HG03159 (cell line): ENCODE measurements around the gene EHBP1.
"Not testable (repeated sequence)": the region's sequence is repeated elsewhere in the genome, so short reads cannot be mapped to it uniquely, and the experiment has no call there.

Source experiments
- ATAC-seq: cut with Tn5 transposase; IDR thresholded peaks from one replicate; pipeline ENCODE4 v1.9.1; 2021; ENCODE audit warnings: mild to moderate bottlenecking, moderate library complexity; ENCODE audit not compliant: unreplicated experiment

Gene EHBP1

DNA sequence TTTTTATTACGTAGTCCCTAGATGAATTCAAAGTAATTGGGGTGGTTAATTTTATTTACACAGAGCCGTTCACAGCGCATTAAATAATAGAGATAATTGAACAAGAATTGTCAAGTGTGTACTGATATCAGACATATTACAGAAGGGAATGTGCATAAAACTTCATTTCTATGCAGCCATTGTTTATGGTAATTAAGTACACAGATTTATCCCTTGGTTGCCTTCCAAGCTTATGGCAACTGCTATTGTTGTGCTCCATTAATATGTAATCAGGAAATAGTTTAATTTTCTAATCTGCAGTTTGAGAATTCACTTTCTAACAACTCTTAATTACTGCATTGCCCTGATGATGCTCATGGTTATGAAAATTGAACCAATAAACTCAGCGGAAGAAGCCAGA lies 297.8 kb downstream of the EHBP1 start:
- no peak for ATAC-seq

DNA sequence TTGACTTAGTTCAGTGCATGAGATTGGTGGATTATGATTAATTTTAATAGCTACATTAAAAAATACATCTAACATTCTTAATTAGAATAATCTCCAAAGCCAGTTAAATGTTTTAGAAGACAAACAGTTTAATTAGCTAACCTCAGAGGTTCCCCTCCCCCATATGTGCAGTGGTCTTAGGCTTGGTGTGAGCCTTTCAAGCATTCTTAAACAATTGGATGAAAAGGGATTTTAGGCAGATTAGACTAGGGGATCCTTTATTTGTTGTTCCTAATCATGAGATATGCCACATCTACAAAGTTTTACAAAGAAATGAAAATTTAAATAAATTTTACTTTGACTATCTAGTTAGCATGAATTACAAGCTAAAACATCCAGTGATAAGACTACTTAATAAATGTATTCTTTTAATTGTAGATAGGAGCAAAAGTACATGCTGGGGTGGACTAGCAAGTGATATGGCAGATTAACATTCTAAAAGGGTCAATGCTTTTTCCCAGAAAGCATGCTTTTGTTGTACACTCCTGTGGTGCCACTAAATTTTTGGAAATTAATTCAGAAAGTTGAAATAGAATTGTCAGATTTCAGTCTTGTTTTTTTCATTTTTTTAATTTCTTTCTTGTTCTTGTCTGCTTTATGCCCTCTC lies 302.4 kb downstream of the EHBP1 start:
- ATAC-seq: no peak

DNA sequence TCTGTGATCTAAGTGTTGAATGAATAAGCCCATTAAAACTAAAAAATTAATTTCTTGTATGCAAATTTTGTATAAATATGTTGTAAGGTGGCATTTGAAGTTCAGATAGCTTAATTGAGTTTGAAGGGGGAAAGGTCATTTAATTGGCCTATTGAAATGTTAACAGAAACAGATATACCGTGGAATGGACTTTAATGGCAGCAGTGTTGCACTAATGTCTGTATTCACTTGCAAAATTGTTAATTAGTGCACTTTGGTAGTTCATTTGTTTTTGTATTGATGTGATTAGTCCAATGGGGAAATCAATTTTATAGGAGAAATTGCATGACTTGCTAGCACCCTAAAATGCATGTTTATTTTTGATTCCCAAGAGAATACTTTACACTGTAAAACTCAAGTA lies 303.3 kb downstream of the EHBP1 start:
- ATAC-seq: no peak

DNA sequence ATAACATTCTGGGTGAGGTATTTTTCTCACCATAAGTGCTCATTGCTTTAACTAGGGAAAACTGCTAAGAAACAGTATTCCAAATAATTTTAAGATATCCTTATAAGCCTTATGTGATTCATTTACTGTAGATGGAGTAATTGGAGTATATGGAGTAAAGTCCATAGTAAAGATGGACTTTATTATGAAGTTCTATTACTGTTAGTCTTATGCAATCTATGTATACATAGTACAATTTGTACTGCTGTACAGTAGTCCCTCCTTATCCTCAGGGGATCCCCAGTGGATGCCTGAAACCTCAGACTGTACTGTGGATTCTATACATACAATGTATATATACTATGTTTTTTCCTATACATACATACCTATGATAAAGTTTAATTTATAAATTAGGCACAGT lies 304.0 kb downstream of the EHBP1 start:
- no peak for ATAC-seq

DNA sequence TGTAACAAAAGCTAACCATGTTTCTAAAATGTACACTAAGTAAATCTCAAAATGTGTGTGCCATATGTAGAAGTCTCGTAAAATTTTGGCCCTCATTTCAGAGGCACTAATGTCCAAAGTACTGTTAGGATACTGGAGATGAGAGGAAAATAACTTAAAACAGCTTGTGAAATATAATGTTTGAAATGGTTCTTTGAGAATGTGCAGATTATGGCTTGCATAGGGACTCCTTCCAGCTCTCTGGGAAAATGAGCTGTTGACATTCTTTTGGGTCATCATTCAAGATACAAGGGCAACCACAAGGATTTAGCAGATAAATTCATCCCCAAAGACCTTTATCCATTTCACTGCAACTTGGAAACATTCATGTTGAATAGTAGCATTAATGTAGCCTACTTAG lies 307.0 kb downstream of the EHBP1 start:
- no peak for ATAC-seq

DNA sequence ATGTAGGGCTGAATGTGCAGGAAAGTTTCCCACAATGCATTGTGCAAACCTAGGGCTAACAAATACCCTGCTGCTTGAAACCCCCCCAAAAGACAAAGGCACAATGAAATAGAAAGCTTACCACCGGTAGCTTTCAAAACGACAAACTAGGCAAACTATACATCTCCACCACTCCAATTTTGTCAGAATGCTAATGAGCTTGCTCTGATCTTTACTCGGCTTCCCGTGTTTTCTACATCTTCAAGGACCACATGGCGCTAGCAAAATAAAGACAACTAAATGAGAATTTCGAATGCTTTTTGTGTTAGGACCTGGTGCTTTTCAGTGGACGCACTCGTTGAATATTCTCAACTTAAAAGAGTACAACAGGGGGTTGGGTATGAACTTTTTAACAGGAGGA lies 307.9 kb downstream of the EHBP1 start:
- no peak for ATAC-seq

DNA sequence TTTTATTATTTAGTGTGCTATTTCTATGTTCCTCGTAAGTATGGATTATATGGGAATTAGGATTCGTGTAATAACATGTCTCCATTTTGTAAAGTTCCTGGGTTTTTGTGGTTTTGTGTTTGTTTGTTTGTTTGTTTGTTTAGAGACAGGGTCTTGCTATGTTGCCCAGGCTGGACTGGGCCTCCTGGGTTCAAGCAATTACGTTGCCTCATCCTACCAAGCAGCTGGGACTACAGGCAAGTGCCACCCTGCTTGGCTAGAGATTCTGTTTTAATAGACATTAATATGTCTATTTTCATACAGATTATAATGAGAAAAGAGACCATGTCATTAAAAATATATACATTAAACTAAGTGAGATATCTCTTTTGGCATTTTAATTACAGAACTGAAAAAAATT lies 309.9 kb downstream of the EHBP1 start:
- no peak for ATAC-seq

DNA sequence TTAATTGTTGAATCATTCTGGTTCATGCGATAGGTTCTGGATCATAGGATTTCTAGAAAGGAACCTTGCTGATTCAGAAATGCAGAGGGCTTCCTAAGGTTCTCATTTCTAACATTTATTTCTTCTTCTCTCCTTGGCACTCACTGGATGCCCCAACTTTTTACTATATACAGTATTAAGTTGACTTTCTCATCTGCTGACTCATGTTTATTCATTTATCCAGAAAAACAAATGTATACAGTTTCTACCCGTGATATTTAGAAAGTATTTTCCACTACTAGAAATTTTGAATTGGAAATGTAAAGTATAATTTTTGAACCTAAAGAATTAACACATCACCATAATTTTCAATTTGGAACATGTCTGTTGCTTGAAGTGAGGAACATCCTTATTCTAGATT lies 312.9 kb downstream of the EHBP1 start:
- no peak for ATAC-seq

DNA sequence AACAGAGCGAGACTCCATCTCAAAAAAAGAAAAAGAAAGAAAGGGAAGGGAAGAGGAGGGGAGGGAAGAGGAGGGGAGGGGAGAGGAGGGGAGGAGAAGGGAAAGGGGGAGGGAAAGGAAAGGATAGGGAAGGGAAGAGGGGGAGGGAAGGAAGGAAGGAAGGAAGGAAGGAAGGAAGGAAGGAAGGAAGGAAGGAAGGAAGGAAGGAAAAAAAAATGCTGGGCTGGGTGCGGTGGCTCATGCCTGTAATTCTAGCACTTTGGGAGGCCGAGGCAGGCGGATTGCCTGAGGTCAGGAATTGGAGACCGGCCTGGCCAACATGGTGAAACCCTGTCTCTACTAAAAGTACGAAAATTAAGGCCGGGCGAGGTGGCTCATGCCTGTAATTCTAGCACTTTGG lies 314.2 kb downstream of the EHBP1 start:
- not testable (repeated sequence) for ATAC-seq

DNA sequence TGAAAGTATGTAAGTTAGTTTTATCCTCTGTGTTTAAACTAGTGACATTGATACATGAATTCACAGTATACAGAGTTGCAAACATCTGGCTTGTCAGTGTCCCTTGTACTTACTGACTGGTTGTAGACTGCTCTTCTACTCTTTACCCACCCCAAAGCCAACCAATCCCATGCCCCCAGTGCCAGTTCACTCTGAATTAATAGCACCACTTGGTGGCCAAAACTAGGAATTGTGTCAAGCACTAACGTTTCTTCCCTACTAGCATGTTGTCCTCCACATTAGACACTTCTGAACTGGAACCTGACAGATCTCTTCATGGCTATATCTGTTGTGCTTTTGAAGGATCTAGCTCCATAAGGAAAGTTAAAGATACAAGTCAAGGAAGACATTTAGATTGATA lies 317.9 kb downstream of the EHBP1 start:
- ATAC-seq: peak; percentile 54

DNA sequence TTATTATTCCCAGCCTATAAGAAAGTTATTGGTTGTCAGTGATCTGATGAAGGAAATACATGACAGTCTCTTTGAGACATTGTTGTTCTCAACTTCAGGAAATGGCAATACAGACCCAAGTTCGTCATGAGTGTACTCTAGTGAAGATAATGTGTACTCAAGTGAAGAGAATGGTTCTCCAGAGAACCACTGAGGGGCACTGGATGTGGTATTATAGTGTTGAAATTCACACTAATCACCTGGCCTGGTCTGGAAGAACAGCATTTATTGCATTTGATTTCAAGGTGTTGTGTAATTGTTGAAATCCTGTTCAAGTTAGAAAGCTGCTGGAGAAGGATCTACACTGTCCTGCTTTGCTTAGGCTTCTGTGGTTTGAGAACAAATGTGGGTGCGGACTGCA lies 321.7 kb downstream of the EHBP1 start:
- no peak for ATAC-seq

DNA sequence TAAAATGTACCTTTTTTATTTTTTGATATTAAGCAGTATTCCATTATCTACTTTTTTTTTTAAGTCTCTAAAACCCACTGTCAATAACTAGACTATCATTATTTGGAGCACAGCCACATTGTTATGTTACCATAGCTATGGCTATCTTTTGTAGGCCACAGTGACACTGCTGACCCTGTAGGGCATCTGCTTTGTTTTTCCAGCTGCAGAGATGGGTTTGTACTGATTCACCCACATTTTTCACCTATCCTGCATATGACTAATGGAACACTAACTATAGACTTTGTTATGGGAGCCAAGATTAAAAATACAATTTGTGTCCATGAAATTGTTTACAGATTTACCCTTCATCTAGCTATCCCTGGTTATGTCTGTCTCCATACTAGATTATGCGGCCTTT lies 323.5 kb downstream of the EHBP1 start:
- ATAC-seq: no peak

DNA sequence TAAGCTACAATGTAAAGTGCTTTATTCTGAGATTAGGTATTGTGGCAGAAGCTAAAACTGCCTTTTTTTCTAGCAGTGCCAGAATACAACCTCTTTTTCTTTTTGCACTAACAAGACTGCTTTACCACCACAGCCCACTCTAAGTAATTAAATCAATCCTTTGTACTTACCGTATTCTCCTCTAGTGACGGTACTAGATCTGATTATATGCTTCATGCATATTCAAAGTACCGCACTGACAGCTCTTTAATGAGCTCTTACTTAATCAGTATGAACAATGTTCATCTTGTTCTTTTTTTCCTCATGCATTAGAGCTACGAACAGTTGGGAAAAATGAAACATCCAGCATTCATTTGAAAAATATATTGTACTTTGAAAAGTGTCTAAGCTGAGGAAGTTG lies 329.0 kb downstream of the EHBP1 start:
- ATAC-seq: no peak

DNA sequence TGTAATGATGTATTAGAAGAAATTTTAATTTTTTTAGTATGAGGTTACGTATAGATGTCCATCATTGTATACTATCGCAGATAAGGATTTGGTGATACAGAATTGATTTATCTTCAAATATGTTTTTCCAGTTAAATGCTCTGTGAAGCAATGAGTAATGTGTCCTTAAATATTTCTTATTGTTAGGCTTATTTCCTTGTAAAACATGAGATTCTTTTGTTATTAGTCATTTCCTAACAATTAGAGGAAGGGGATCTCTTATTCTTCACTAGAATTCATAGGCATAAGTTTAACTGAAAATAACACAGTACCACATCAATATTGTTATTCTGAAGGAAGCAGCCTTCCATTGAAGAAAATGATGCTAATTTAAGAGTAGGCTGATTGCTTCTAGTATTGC lies 329.7 kb downstream of the EHBP1 start:
- ATAC-seq: no peak

DNA sequence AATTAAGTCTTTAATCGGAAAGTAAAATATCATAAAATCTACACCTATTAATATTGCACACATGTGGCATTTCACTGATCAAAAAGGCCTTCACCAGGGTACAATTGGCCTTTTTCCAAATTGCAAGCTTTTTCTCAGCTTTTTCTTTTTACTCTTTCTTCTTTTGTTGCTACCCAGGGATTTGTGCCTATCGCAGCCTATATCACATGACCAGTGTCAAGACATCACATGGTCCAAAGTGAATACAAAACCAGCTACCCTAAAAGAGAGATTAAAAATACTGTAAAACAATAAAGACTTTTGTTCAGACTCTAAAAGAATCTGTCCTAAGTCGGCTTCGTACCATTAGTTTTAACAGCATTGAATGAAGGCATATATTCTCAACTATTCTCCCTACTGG lies 330.1 kb downstream of the EHBP1 start:
- no peak for ATAC-seq

DNA sequence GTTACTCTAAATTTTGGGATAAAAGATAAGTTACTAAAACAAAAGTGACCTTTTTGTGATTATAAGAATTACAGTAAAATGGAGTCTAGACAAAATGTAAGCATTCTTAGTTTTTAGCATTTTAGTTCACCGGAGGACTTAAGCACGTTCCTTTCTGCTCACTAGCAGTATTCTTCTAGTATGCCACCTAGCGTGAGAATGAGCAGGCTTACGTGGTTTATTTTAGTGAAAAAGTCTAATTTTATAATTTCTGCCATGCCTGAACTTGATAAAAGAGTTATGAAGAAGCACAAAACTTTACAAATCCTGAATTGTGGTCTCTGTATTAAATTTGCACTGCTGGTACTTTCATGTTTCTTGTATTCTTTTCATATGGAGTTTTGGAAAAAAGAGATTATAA lies 332.5 kb downstream of the EHBP1 start:
- no peak for ATAC-seq

DNA sequence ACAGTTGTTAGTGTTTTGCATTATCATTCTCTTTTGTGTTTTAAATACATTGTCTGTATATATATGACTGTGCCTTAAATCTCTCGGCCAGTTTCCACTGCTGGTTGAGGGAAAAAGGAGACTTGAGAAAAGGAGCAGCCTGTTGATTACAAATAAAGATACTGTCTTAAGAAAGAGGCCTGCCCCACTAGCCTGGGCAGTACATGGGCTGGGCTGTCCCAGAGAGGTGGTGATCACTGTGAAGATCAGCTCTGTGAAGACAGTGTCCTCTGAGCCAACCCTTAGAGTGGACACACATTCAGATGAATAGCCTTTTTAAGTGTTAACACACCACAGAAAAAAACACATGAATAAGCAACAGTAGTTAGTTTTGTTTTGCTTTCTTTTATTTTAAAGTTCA lies 335.1 kb downstream of the EHBP1 start:
- ATAC-seq: no peak

DNA sequence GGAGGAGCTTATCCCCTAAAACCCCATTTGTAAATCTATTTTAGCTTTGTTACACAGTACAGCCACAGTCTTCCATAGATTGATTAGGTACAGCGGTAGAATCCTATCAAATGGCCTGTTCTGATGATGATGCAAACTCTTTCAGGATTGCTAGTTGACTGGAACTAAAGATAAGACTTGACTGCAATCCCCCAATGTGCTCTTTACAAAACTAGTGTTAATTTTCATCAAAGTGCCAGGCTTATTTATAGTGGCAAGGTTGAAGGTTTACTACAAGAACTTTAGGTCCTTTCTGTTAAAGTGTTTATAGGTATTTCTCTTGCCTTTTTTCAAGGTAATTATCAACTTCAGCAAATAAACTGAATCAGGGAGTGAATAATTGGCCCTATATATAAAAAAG lies 336.1 kb downstream of the EHBP1 start:
- ATAC-seq: no peak

DNA sequence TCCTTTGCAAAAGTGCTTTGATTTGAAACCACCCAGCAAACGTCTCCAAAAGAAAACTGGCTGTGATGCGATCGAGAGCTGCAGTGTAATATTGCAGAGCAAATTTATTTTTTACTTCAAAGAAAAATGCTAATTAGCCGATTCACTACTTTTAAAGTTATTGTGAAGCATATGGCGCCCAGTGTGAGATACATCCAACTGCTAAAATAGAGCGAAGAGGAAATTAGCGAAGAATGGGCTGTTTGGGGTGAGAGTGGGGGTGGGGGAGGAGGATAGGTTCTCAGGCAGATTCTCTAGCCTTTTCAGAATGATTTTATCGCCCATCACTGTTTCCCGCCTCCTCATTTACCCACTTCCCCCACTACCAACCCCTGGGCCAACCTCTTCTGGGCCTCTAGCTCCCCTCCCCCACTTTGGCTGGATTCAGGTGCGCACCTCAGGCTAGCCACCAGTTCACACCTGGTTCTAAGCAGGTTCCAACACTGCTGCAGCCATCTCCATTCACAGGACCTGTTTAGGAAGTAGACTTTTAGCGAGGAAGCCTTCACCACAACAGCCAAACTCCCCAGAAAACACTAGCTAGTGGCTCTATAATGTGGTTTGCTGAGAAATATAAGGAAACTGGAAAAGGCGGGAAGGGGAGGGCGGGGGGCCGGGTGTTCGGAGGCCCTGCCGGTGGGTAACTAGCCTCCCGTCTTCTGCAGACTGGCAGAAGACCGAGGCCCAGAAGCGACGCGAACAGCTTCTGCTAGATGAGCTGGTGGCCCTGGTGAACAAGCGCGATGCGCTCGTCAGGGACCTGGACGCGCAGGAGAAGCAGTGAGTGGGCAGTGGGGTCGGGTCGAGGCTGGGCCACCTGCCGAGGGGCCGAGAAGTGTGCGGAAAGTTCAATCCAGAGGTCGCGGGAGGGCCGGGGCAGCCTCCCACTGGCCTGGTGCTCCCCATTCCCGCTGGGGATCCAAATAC lies 339.1 kb downstream of the EHBP1 start:
- no peak for ATAC-seq

DNA sequence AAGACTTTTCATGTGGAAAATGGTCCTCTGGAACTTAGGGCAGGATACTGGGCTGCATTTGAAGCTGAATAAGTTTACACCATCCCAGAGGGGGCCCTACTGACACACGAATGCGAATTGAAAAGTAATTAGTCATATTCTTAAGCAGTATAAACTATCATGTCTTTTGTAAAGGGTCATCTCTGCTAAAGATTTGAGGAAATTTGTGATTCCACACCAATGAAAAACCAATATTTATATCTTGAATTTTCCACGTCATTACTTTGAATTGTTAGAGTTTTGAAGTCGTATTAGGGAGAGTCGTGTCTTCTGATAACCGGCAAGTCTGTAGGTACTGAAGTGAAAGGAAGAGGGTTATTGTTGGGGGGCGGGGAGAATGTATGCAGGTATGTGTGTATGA lies 341.0 kb downstream of the EHBP1 start:
- no peak for ATAC-seq

DNA sequence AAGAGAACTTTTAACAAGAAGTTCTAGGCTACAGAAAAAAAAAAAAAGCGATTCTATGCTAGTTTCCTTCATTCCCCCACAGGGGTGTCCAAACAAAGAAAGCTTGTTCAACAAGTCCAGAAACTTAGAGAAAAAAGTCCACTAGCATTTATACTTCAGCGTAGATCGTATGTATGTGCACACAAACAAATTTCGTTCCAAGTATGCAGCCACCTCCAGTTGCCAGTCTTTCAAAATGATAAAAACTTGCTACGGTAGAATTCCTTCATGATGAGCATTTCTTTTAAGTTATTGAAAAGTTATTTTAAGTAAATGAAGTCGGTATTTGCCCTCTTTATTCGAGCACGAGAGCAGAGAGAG lies 341.4 kb downstream of the EHBP1 start:
- no peak for ATAC-seq
